Erythroblast (primary cell): ENCODE data around the gene CDC45.

Source experiments
- GATA1 ChIP-seq: IDR thresholded peaks from 2 replicates; pipeline ENCODE4 v1.6.1; 2011; ENCODE audit warnings: low read depth, mild to moderate bottlenecking, control low read depth, low read length, moderate library complexity
- POLR2A ChIP-seq: IDR thresholded peaks from 2 replicates; pipeline ENCODE4 v1.6.1; 2011; ENCODE audit warnings: mild to moderate bottlenecking, low read length

GRCh38 chr22:19455033-19455432 is 24.7 kb upstream of the CDC45 start:
- TF ChIP-seq POLR2A (no peak), GATA1 (no peak)
